HUDEP-2 (cell line): ENCODE results near the gene PRKAR1B.

Experiments
- DNase-seq, 76 experiments: peaks; one replicate each; lab custom pipeline; 2025; ENCODE audit not compliant: unreplicated experiment in 76 of 76; lab: John Stamatoyannopoulos, UW

Gene PRKAR1B

GRCh38 chr7:504221-505111 is 222.6 kb downstream of the PRKAR1B start:
- DNase-seq, result no peak

DNA sequence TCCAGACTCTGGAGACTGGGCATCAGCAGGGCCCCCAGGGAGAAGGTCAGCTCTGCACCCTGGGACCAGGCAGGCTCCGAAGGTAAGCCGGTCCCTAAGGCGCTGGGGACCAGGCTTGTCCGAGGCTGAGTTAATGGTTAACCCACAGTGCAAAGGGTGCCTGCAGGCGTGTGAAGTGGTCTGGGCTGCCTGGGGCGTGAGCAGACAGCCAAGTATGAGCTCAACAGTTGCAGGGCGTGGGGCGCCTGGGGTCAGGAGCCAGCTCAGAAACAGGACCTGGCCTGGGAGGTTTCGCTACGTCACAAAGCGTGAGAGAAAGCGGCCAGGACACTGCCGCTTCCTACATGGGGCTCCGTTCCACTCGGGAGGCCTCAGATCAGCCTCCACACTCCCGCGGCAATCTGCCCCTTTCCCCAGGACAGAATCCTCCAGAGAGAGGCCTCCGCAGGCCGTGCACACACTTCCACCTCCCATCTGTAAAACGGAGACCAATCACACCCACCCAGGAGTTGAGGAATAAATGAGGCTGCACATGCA is 223.4 kb downstream of the PRKAR1B start:
- DNase-seq, result no peak

DNA sequence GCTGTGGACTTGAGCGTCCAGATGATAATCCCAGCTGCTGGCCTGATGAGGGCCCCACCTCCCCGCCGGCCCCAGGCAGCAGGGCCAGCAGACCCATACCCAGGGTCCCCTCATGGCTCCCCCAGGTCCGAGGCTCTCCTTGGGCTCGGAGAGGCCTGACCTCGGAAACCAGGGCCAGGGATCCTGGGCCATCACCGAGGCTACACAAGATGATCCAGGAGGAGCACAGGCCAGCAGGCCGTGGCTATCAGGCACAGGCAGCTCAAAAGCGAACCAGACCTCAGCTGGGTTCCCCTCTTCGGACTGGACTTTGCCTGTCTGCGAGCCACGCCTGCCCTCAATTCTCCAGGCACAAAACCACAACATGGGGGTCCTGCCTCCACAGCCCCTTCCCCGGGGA is 224.8 kb downstream of the PRKAR1B start:
- no peak for DNase-seq

DNA sequence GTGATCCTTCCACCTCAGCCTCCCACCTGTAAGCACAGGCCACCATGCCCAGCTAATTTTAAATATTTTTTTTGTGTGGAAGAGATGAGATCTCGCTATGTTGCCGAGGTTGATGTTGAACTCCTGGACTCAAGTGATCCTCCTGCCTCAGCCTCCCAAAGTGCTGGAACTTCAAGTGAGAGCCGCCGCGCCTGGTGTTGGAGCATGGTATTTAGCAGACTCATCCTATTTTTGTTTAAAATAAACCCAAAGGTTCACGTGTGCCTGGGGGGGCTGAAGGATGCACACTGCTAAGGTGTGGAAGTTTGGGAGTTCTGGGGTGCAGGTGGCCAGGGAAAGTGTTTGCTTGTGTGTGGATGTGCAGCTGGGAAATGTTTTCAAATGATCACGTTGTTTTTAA is 225.6 kb downstream of the PRKAR1B start:
- no peak for DNase-seq

GRCh38 chr7:500521-501420 is 226.3 kb downstream of the PRKAR1B start:
- DNase-seq, result no peak

DNA sequence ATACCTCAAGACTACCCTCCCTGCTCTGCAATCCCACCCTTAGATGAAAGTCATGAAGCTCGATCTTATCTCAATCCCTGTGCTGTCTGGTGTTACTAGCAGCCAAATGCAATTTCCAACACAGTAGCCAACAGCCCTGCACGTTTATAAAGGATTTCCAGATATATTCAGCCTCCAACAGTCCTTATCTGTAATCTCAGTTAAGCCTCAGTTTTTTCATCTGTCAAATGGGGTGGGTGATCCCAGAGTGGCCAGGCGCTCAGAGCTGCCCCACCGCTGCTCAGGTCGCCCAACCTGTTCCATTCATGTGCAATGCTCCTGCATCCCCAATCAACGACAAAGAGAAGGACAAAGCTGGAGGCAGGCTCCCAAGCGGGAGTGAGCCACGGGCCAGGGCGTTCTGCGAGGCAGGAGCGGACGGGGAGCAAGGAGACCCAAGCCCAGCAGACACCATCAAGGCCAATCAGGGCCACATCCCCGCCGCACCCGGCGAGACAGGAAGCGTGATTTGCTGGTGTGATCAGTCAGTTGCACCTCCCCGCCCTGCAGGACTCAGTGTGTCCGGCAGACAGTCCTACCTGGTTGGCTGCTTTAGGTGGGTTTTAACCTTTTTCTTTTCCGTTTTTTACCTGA is 227.1 kb downstream of the PRKAR1B start:
- DNase-seq, result no peak
